ENCODE results near the gene CCSER2. TPM values are rescaled to one million over a fixed set of nuclear protein-coding genes. Genes with fewer than 3 reads are reported as not detected.
"Not testable (repeated sequence)": the region's sequence is repeated elsewhere in the genome, so short reads cannot be mapped to it uniquely, and the experiment has no call there.

Gene CCSER2
- total RNA-seq, 2 experiments from 2014 or later: 80.2 to 87.9 TPM

- ChIA-PET POLR2A (interaction anchor here (1.0 to 2.1 kb wide), 2 partner anchors 11 to 13 kb away, joined by 4 to 8 read pairs; no protein-coding TSS in a partner anchor), CTCF (interaction anchor here (0.7 to 1.6 kb wide), 5 partner anchors 13 to 199 kb away, joined by 4 to 7 read pairs (median 4); no protein-coding TSS in a partner anchor)
These were observed 12.5 kb downstream of the CCSER2 start for GRCh38 chr10:84340632-84341537.

DNA sequence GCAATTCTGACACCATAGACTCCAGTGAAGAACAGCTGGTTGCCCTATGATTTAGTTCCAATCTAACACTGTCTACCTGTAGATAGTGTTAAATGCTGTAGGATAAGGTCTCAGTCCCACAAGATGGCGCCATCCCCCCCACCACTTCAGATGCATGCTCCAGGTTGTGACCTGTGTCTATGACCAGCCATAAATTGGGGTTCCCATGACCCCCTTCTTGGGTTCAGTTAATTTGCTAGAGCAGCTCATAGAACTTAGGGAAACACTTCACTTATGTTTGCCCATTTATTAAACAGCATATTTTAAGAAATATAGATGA, 13.1 kb downstream of the CCSER2 start:
- no peaks in the 10 kb centered on the region for H3K27me3 Mint-ChIP-seq
- ChIA-PET POLR2A (interaction anchor here (1.0 to 2.1 kb wide), 2 partner anchors 12 kb away, joined by 4 to 8 read pairs; no protein-coding TSS in a partner anchor), CTCF (interaction anchor here (1.2 to 1.6 kb wide), 6 partner anchors 11 to 199 kb away, joined by 4 to 14 read pairs (median 6); no protein-coding TSS in a partner anchor)
- DNase-seq: no peak
- no peak overlapping the region for H3K27ac Mint-ChIP-seq
- no peak overlapping the region for H3K4me3 Mint-ChIP-seq
- peaks cover 36% of the 10 kb centered on the region for H3K36me3 Mint-ChIP-seq (ENCODE audit: low read depth)
- H3K4me1 Mint-ChIP-seq: peaks cover 55% of the 10 kb centered on the region
- H3K9me3 Mint-ChIP-seq: no peaks in the 10 kb centered on the region

More at GRCh38 chr10:84340632-84341537, 12.5 kb downstream of the CCSER2 start:
- peaks cover 36% of the 10 kb centered on the region for H3K36me3 Mint-ChIP-seq (ENCODE audit: low read depth)
- H3K4me1 Mint-ChIP-seq: peaks cover 55% of the 10 kb centered on the region
- no peak overlapping the region for H3K27ac Mint-ChIP-seq
- H3K4me3 Mint-ChIP-seq: no peak overlapping the region
- H3K9me3 Mint-ChIP-seq: no peaks in the 10 kb centered on the region
- no peaks in the 10 kb centered on the region for H3K27me3 Mint-ChIP-seq
- DNase-seq: no peak

DNA sequence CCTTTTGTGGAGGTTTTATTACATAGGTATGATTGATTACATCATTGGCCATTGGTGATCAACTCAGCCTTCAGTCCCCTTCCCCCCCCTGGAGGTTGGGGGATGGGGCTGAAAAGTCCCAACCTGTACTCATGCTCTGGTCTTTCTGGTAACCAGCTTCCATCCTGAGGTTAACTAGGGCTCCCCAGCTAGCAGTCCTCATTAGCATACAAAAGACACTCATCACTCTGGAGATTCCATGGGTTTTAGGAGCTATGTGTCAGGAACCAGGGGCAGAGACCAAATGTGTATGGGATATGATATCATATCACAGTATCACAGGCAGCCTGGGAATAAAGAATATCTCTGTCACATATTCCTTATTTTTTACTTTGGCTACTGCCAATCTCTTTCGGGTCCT, 13.6 kb downstream of the CCSER2 start:
- Mint-ChIP-seq H3K4me3 (no peak overlapping the region), H3K27me3 (no peaks in the 10 kb centered on the region), H3K4me1 (peaks cover 58% of the 10 kb centered on the region), H3K9me3 (peaks cover 2% of the 10 kb centered on the region), H3K27ac (no peak overlapping the region), H3K36me3 (ENCODE audit: low read depth) (peaks cover 39% of the 10 kb centered on the region)
- CTCF ChIA-PET: interaction anchor here (1.2 to 1.6 kb wide), 6 partner anchors 10 to 198 kb away, joined by 4 to 14 read pairs (median 6); no protein-coding TSS in a partner anchor
- no peak for DNase-seq
- POLR2A ChIA-PET: interaction anchor here (1.0 to 2.1 kb wide), 3 partner anchors 8 to 13 kb away, joined by 4 to 8 read pairs (median 6); no protein-coding TSS in a partner anchor

DNA sequence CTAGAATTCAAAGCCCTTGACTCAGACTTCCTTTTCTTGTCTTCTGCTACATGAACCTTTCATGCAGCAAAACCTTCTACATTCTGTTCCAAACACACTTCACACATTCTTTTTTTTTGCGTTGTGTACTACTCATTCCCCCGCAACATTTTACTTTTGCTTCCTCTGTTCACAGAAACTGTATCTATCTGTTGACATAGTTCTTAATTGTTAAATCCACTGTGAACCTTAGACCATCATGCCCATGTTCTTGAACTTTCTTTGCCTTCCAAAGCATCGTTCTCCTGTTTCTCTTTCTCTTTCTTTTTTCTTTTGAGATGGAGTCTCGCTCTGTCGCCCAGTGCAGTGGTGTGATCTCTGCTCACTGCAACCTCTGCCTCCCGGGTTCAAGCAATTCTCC, 14.2 kb downstream of the CCSER2 start:
- H3K9me3 Mint-ChIP-seq: peaks cover 3% of the 10 kb centered on the region
- no peaks in the 10 kb centered on the region for H3K27me3 Mint-ChIP-seq
- POLR2A ChIA-PET: interaction anchor here (0.8 to 2.1 kb wide), 3 partner anchors 9 to 13 kb away, joined by 3 to 8 read pairs (median 6); no protein-coding TSS in a partner anchor
- DNase-seq: no peak
- H3K4me3 Mint-ChIP-seq: peak overlapping the region; percentile 3
- peaks cover 58% of the 10 kb centered on the region for H3K4me1 Mint-ChIP-seq
- CTCF ChIA-PET: interaction anchor here (1.4 to 1.6 kb wide), 4 partner anchors 9 to 198 kb away, joined by 4 to 14 read pairs (median 6); no protein-coding TSS in a partner anchor
- peak overlapping the region; percentile 3 for H3K27ac Mint-ChIP-seq
- peaks cover 41% of the 10 kb centered on the region for H3K36me3 Mint-ChIP-seq (ENCODE audit: low read depth)

GRCh38 chr10:84343831-84344230, 15.4 kb downstream of the CCSER2 start:
- no peak for DNase-seq
- H3K4me3 Mint-ChIP-seq: no peak overlapping the region
- ChIA-PET CTCF (interaction anchor here (1.1 kb wide), 1 partner anchor 9 kb away, joined by 3 read pairs; no protein-coding TSS in a partner anchor), POLR2A (interaction anchor here (1.0 kb wide), 1 partner anchor 10 kb away, joined by 3 read pairs; no protein-coding TSS in a partner anchor)
- H3K36me3 Mint-ChIP-seq (ENCODE audit: low read depth): peaks cover 42% of the 10 kb centered on the region
- peaks cover 3% of the 10 kb centered on the region for H3K9me3 Mint-ChIP-seq
- no peaks in the 10 kb centered on the region for H3K27me3 Mint-ChIP-seq
- peaks cover 54% of the 10 kb centered on the region for H3K4me1 Mint-ChIP-seq
- no peak overlapping the region for H3K27ac Mint-ChIP-seq

- CTCF ChIA-PET: interaction anchor here (1.1 to 1.2 kb wide), 2 partner anchors 8 to 10 kb away, joined by 3 to 4 read pairs; no protein-coding TSS in a partner anchor
- peaks cover 3% of the 10 kb centered on the region for H3K9me3 Mint-ChIP-seq
- peaks cover 53% of the 10 kb centered on the region for H3K4me1 Mint-ChIP-seq
- peaks cover 38% of the 10 kb centered on the region for H3K36me3 Mint-ChIP-seq (ENCODE audit: low read depth)
- POLR2A ChIA-PET: interaction anchor here (1.9 kb wide), 1 partner anchor 15 kb away, joined by 7 read pairs; no protein-coding TSS in a partner anchor
- H3K27ac Mint-ChIP-seq: no peak overlapping the region
- H3K4me3 Mint-ChIP-seq: no peak overlapping the region
- DNase-seq: no peak
- H3K27me3 Mint-ChIP-seq: no peaks in the 10 kb centered on the region
These were observed 16.1 kb downstream of the CCSER2 start for GRCh38 chr10:84344526-84344925.

GRCh38 chr10:84347575-84348002, 19.2 kb downstream of the CCSER2 start:
- peaks cover 37% of the 10 kb centered on the region for H3K4me1 Mint-ChIP-seq
- H3K9me3 Mint-ChIP-seq, H3K27ac Mint-ChIP-seq, DNase-seq, H3K4me3 Mint-ChIP-seq, H3K27me3 Mint-ChIP-seq, POLR2A ChIA-PET, CTCF ChIA-PET: not testable (repeated sequence)
- peaks cover 23% of the 10 kb centered on the region for H3K36me3 Mint-ChIP-seq (ENCODE audit: low read depth)

GRCh38 chr10:84348447-84348846, 20.1 kb downstream of the CCSER2 start:
- H3K36me3 Mint-ChIP-seq (ENCODE audit: low read depth): peaks cover 17% of the 10 kb centered on the region
- ChIA-PET POLR2A (no interaction called here), CTCF (no interaction called here)
- no peak overlapping the region for H3K27ac Mint-ChIP-seq
- peaks cover 33% of the 10 kb centered on the region for H3K4me1 Mint-ChIP-seq
- DNase-seq: no peak
- no peak overlapping the region for H3K4me3 Mint-ChIP-seq
- no peaks in the 10 kb centered on the region for H3K27me3 Mint-ChIP-seq
- peaks cover 3% of the 10 kb centered on the region for H3K9me3 Mint-ChIP-seq

GRCh38 chr10:84348860-84349259, 20.5 kb downstream of the CCSER2 start:
- Mint-ChIP-seq H3K27ac (no peak overlapping the region), H3K36me3 (ENCODE audit: low read depth) (peaks cover 17% of the 10 kb centered on the region), H3K4me3 (no peak overlapping the region), H3K4me1 (peaks cover 33% of the 10 kb centered on the region), H3K27me3 (no peaks in the 10 kb centered on the region), H3K9me3 (peaks cover 3% of the 10 kb centered on the region)
- ChIA-PET POLR2A (no interaction called here), CTCF (interaction anchor here (0.8 kb wide), 1 partner anchor 14 kb away, joined by 3 read pairs; no protein-coding TSS in a partner anchor)
- DNase-seq: no peak

DNA sequence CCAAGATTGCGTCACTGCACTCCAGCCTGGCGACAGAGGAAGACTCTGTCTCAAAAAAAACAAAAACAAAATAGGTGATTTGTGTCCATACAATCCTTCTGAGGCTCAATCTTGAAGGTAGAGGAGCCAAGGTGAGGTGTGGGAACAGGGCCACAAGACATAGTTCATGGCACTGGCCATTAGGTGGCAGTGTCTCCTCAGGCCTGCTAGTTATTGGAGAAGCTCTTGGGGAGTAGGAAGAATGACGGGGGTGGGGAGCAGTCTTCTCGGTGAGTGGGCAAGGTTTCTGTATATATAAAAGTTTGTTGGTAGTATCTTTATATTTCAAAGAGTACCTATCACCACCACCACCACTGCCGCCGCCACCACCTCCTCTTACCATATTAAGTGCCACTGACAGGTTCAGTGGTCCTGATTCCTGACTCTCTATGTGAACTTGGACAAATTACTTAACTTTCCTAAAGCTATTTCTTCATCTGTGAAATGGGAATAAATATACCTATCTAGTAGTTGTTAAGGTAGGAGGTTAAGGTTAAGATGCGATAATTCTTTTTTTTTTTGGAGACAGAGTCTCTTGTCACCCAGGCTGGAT, 24.0 kb downstream of the CCSER2 start:
- Mint-ChIP-seq H3K4me1 (peaks cover 38% of the 10 kb centered on the region), H3K4me3 (no peak overlapping the region), H3K9me3 (no peaks in the 10 kb centered on the region), H3K27me3 (no peaks in the 10 kb centered on the region), H3K27ac (no peak overlapping the region), H3K36me3 (ENCODE audit: low read depth) (peaks cover 9% of the 10 kb centered on the region)
- CTCF ChIA-PET: interaction anchor here (0.6 to 6.0 kb wide), 21 partner anchors 9 to 188 kb away, joined by 3 to 57 read pairs (median 5); no protein-coding TSS in a partner anchor
- peak; percentile 65 for DNase-seq
- POLR2A ChIA-PET: interaction anchor here (1.0 to 1.1 kb wide), 2 partner anchors 9 to 157 kb away, joined by 3 read pairs; no protein-coding TSS in a partner anchor

- CTCF ChIA-PET: interaction anchor here (0.8 to 6.0 kb wide), 18 partner anchors 8 to 184 kb away, joined by 3 to 57 read pairs (median 6); no protein-coding TSS in a partner anchor
- Mint-ChIP-seq H3K36me3 (ENCODE audit: low read depth) (peaks cover 7% of the 10 kb centered on the region), H3K27ac (no peak overlapping the region), H3K9me3 (no peaks in the 10 kb centered on the region), H3K4me1 (peaks cover 43% of the 10 kb centered on the region), H3K4me3 (no peak overlapping the region), H3K27me3 (no peaks in the 10 kb centered on the region)
- no peak for DNase-seq
- POLR2A ChIA-PET: interaction anchor here (0.9 to 1.0 kb wide), 2 partner anchors 12 to 19 kb away, joined by 3 to 4 read pairs; no protein-coding TSS in a partner anchor
These were observed 24.8 kb downstream of the CCSER2 start for GRCh38 chr10:84353052-84353803.

- H3K4me1 Mint-ChIP-seq: peaks cover 45% of the 10 kb centered on the region
- DNase-seq: no peak
These were observed 26.2 kb downstream of the CCSER2 start for GRCh38 chr10:84354623-84355022.

More at GRCh38 chr10:84354623-84355022, 26.2 kb downstream of the CCSER2 start:
- CTCF ChIA-PET: interaction anchor here (1.0 to 6.0 kb wide), 4 partner anchors 13 to 183 kb away, joined by 3 to 57 read pairs (median 6); no protein-coding TSS in a partner anchor
- Mint-ChIP-seq H3K27me3 (no peaks in the 10 kb centered on the region), H3K9me3 (no peaks in the 10 kb centered on the region), H3K27ac (no peak overlapping the region), H3K4me3 (no peak overlapping the region), H3K36me3 (ENCODE audit: low read depth) (peaks cover 4% of the 10 kb centered on the region)
- POLR2A ChIA-PET: interaction anchor here (0.8 kb wide), 1 partner anchor 21 kb away, joined by 3 read pairs; no protein-coding TSS in a partner anchor
